SU-DHL-6 (cell line): Measurements from ENCODE around the gene FAM184B.
"Not testable (repeated sequence)": the region's sequence is repeated elsewhere in the genome, so short reads cannot be mapped to it uniquely, and the experiment has no call there.

Source experiments
- EZH2phosphoT487 ChIP-seq: fragments of 200-600 bp; sonication (generic), shearing (Covaris generic); conservative IDR thresholded peaks from 2 replicates; pipeline ENCODE4 v1.6.1; 2018; ENCODE audit warnings: mild to moderate bottlenecking, antibody characterized with exemption, low read length, moderate library complexity, mixed read lengths
- TF ChIP-seq, protein P1 (sequence below): fragments of 200-600 bp; sonication (generic); IDR thresholded peaks from one replicate; pipeline ENCODE4 v1.5.1; 2017; ENCODE audit warnings: antibody characterized with exemption, mild to moderate bottlenecking, low read length, moderate library complexity; ENCODE audit not compliant: insufficient read depth, poor library complexity, severe bottlenecking

DNA sequence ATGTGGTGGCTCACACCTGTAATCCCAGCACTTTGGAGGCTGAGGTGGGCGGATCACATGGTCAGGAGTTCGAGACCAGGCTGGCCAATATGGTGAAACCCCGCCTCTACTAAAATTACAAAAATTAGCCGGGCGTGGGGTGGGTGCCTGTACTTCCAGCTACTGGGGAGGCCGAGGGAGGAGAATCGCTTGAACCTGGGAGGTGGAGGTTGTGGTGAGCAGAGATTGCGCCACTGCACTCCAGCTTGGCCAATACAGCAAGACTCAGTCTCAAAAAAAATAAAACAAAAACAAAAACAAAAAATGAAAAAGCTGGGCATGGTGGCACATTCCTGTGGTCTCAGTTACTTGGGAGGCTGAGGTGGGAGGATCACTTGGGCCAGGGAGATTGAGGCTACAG, 70.2 kb downstream of the FAM184B start:
- TF ChIP-seq, protein P1, sequence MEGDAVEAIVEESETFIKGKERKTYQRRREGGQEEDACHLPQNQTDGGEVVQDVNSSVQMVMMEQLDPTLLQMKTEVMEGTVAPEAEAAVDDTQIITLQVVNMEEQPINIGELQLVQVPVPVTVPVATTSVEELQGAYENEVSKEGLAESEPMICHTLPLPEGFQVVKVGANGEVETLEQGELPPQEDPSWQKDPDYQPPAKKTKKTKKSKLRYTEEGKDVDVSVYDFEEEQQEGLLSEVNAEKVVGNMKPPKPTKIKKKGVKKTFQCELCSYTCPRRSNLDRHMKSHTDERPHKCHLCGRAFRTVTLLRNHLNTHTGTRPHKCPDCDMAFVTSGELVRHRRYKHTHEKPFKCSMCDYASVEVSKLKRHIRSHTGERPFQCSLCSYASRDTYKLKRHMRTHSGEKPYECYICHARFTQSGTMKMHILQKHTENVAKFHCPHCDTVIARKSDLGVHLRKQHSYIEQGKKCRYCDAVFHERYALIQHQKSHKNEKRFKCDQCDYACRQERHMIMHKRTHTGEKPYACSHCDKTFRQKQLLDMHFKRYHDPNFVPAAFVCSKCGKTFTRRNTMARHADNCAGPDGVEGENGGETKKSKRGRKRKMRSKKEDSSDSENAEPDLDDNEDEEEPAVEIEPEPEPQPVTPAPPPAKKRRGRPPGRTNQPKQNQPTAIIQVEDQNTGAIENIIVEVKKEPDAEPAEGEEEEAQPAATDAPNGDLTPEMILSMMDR: not testable (repeated sequence)
- not testable (repeated sequence) for TF ChIP-seq EZH2phosphoT487
